Endothelial cell of umbilical vein (primary cell): ENCODE results near the gene RABGGTA. TPM values are rescaled to one million over a fixed set of nuclear protein-coding genes. Genes with fewer than 3 reads are reported as not detected.

Experiments
- BruUV-seq: library from RNA; stranded (reverse); fragments of 400-500 nt; replicated peaks from 2 replicates; lab custom pipeline; 2021; lab: Mats Ljungman, UMichigan
- CTCF ChIA-PET: fragments of 300-600, 350-600 bp; sonication (Branson Sonifier 250); formaldehyde crosslinking; loops from one replicate; lab custom pipeline; 2021; ENCODE audit warnings: antibody characterized with exemption, inconsistent platforms; lab: Charles Lee
- POLR2A ChIA-PET: fragments of 300-600, 350-600 bp; sonication (Branson Sonifier 250); formaldehyde crosslinking; loops from one replicate; lab custom pipeline; 2021; ENCODE audit warnings: antibody characterized with exemption, inconsistent platforms; lab: Charles Lee
- DNase-seq: peaks from one replicate; pipeline ENCODE4 v3.0.0-alpha.2; 2011; ENCODE audit warnings: low read depth, low spot score
- FAIRE-seq: peaks from 2 replicates; lab custom pipeline; 2011; peaks lifted over from hg19 to GRCh38; lab: Jason Lieb, UNC
- H2AFZ ChIP-seq: 2 replicates; pipeline ENCODE4 v1.6.0; 2012; ENCODE audit warnings: low read depth, low read length, control low read depth, inconsistent platforms
- H3K27ac ChIP-seq: 2 replicates; pipeline ENCODE4 v1.5.1; 2011; ENCODE audit warnings: low read depth, mild to moderate bottlenecking, control low read depth, low read length, moderate library complexity; ENCODE audit not compliant: insufficient read depth
- H3K27me3 ChIP-seq, 2 experiments: 2 replicates each; pipeline versions ENCODE4 v1.6.0 to v1.6.1; 2011; ENCODE audit warnings: low read length in 2 of 2, mixed read lengths in 1 of 2; ENCODE audit not compliant: control insufficient read depth in 2 of 2, insufficient read depth in 2 of 2
- H3K36me3 ChIP-seq, 2 experiments: 2 replicates in 1 of 2; 3 replicates in 1 of 2; pipeline ENCODE4 v1.5.1; 2011; ENCODE audit warnings: low read length in 2 of 2, mild to moderate bottlenecking in 1 of 2, moderate library complexity in 1 of 2; ENCODE audit not compliant: control insufficient read depth in 2 of 2, insufficient read depth in 2 of 2; ENCODE audit errors: extremely low read depth in 1 of 2
- H3K4me1 ChIP-seq: 3 replicates; pipeline ENCODE4 v1.5.1; 2011; ENCODE audit warnings: mild to moderate bottlenecking, low read length; ENCODE audit not compliant: control insufficient read depth, insufficient read depth; ENCODE audit errors: extremely low read depth
- H3K4me2 ChIP-seq: 2 replicates; pipeline ENCODE4 v1.6.1; 2011; ENCODE audit warnings: low read length, control low read depth, mixed read lengths; ENCODE audit not compliant: insufficient read depth
- H3K4me3 ChIP-seq, 3 experiments: fragments of 200-600 bp in 1 of 3; sonication (generic), shearing (Covaris generic) in 1 of 3; replicated peaks in 1 of 3; 2 replicates each; pipeline ENCODE4 v1.5.1; 2011 to 2016; ENCODE audit warnings: control low read depth in 3 of 3, low read length in 3 of 3, mild to moderate bottlenecking in 2 of 3, inconsistent platforms in 1 of 3, low read depth in 1 of 3, moderate library complexity in 1 of 3; ENCODE audit not compliant: insufficient read depth in 1 of 3
- H3K79me2 ChIP-seq: 2 replicates; pipeline ENCODE4 v1.6.0; 2012; ENCODE audit warnings: low read length, inconsistent platforms; ENCODE audit not compliant: control insufficient read depth, insufficient read depth
- H3K9ac ChIP-seq: replicated peaks from 2 replicates; pipeline ENCODE3; 2011; ENCODE audit warnings: low read length, control low read depth; ENCODE audit not compliant: insufficient read depth; ENCODE audit errors: extremely low read depth
- H3K9me1 ChIP-seq: replicated peaks from 3 replicates; pipeline ENCODE4 v1.6.0; 2011; ENCODE audit warnings: mild to moderate bottlenecking, low read length; ENCODE audit not compliant: control insufficient read depth, insufficient read depth; ENCODE audit errors: extremely low read depth
- H3K9me3 ChIP-seq: replicated peaks from 2 replicates; pipeline ENCODE4 v1.5.1; 2012; ENCODE audit warnings: low read length, inconsistent platforms; ENCODE audit not compliant: control insufficient read depth, insufficient read depth
- H4K20me1 ChIP-seq: replicated peaks from 2 replicates; pipeline ENCODE3; 2011; ENCODE audit warnings: mild to moderate bottlenecking, low read length; ENCODE audit not compliant: control insufficient read depth, insufficient read depth; ENCODE audit errors: extremely low read depth
- CTCF ChIP-seq, 2 donors: IDR thresholded peaks; 1 replicate in 1 of 2; 2 replicates in 1 of 2; pipeline ENCODE4 v1.5.1; 2011; ENCODE audit warnings: low read length in 2 of 2, mild to moderate bottlenecking in 2 of 2, moderate library complexity in 2 of 2, control low read depth in 1 of 2, inconsistent platforms in 1 of 2, low read depth in 1 of 2; ENCODE audit not compliant: insufficient read depth in 1 of 2; ENCODE audit errors: extremely low read depth in 1 of 2
- EZH2 ChIP-seq: IDR thresholded peaks from 2 replicates; pipeline ENCODE4 v1.6.1; 2012; ENCODE audit warnings: borderline replicate concordance, low read depth, mild to moderate bottlenecking, moderate library complexity, low read length, inconsistent platforms; ENCODE audit not compliant: severe bottlenecking
- FOS ChIP-seq: IDR thresholded peaks from 2 replicates; pipeline ENCODE4 v1.6.1; 2011; ENCODE audit warnings: mild to moderate bottlenecking, low read length, moderate library complexity, borderline replicate concordance; ENCODE audit not compliant: insufficient read depth
- GATA2 ChIP-seq: IDR thresholded peaks from 2 replicates; pipeline ENCODE4 v1.7.0; 2011; ENCODE audit warnings: low read depth, mild to moderate bottlenecking, moderate library complexity, mixed read lengths, low read length; ENCODE audit not compliant: insufficient read length, insufficient read depth
- JUN ChIP-seq: IDR thresholded peaks from 2 replicates; pipeline ENCODE4 v1.6.1; 2011; ENCODE audit warnings: borderline replicate concordance, low read depth; ENCODE audit not compliant: insufficient read length, insufficient read depth
- MAX ChIP-seq: IDR thresholded peaks from 2 replicates; pipeline ENCODE4 v1.6.1; 2011; ENCODE audit not compliant: insufficient read depth, insufficient read length
- MYC ChIP-seq: IDR thresholded peaks from one replicate; pipeline ENCODE4 v1.6.1; 2011; ENCODE audit warnings: mild to moderate bottlenecking, low read depth, low read length
- POLR2A ChIP-seq: IDR thresholded peaks from 2 replicates; pipeline ENCODE4 v1.6.1; 2012; ENCODE audit warnings: low read depth, mild to moderate bottlenecking, control low read depth, low read length
- POLR2AphosphoS5 ChIP-seq: IDR thresholded peaks from 2 replicates; pipeline ENCODE4 v1.6.1; 2012; ENCODE audit warnings: low read depth, mild to moderate bottlenecking, control low read depth, low read length, moderate library complexity; ENCODE audit not compliant: insufficient read depth
- dilution Hi-C: fragments of 300-500 bp; cut with MboI; formaldehyde crosslinking; loops from one replicate; pipeline ENCODE4 v1.15.0; 2019; ENCODE audit warnings: low sequenced_read_pairs; ENCODE audit not compliant: extremely low pct_ligation_motif_present
- intact Hi-C: fragments of 100-400 bp; cut with micrococcal nuclease; formaldehyde crosslinking; loops from one replicate; pipeline ENCODE4 v1.10.0; 2022
- polyA plus RNA-seq, 4 experiments: library from polyadenylated mRNA; depleted of rRNA in 3 of 4; stranded (reverse) in 3 of 4; unstranded in 1 of 4; fragments of >200 nt; gene quantifications; 2 replicates each; pipeline versions ENCODE4 v1.2.1 to v1.2.3, GENCODE V29; 2011 to 2012; ENCODE audit warnings: missing spikeins in 1 of 4
- total RNA-seq: library from RNA; stranded (reverse); gene quantifications from 2 replicates; pipeline ENCODE4 v1.2.3, GENCODE V29; 2021

RABGGTA gene
- total and polyA plus RNA-seq, 2 donors (not counting 3 experiments of a cell fraction or from before 2014, with no cell fraction given) = 29.3 to 80.1 TPM

GRCh38 chr14:24240110-24240918 is 31.1 kb downstream of the RABGGTA start:
- Histone ChIP-seq H3K27me3 (no peaks in the 10 kb centered on the region), H3K9ac (no peak overlapping the region), H2AFZ (no peak overlapping the region), H3K4me1 (peaks cover 30% of the 10 kb centered on the region), H3K36me3 (peaks cover 8 to 33% of the 10 kb centered on the region in 2 experiments), H3K4me2 (no peak overlapping the region), H3K9me1 (no peaks in the 10 kb centered on the region), H3K79me2 (peaks cover 22% of the 10 kb centered on the region), H3K9me3 (no peaks in the 10 kb centered on the region), H3K4me3 (no peak overlapping the region), H3K27ac (no peak overlapping the region), H4K20me1 (no peaks in the 10 kb centered on the region)
- dilution Hi-C loops = no loop called here
- BruUV-seq = no TSS peak
- ChIA-PET CTCF (interaction anchor here (3.6 to 13.0 kb wide), 3 partner anchors 25 to 59 kb away, joined by 16 to 199 read pairs (median 20); partner anchors contain the start of genes DHRS1, MDP1 and NOP9), POLR2A (no interaction called here)
- TF ChIP-seq CTCF (IDR thresholded peaks at IDR 0.05; ENCODE audit: extremely low read depth in 1 of 2, insufficient read depth in 1 of 2, low read depth in 1 of 2, low read length in 2 of 2) = no peak
- TF ChIP-seq GATA2 = no peak
- TF ChIP-seq JUN = no peak
- TF ChIP-seq FOS = no peak
- TF ChIP-seq MYC = no peak
- TF ChIP-seq EZH2 = no peak
- no peak for TF ChIP-seq POLR2A
- TF ChIP-seq POLR2AphosphoS5 = no peak
- no peak for TF ChIP-seq MAX
- DNase-seq (no peak), FAIRE-seq (no peak)
- intact Hi-C loops = no loop called here
